ENCODE measurements around the gene SUV39H2. TPM values are rescaled to one million over a fixed set of nuclear protein-coding genes. Genes with fewer than 3 reads are reported as not detected.
A peak's percentile ranks its signal among the peaks of the same experiment; 100 is the strongest.
"Not testable (repeated sequence)": the region's sequence is repeated elsewhere in the genome, so short reads cannot be mapped to it uniquely, and the experiment has no call there.

The SUV39H2 gene
- total RNA-seq, 1 donor, result 6.3 TPM

DNA sequence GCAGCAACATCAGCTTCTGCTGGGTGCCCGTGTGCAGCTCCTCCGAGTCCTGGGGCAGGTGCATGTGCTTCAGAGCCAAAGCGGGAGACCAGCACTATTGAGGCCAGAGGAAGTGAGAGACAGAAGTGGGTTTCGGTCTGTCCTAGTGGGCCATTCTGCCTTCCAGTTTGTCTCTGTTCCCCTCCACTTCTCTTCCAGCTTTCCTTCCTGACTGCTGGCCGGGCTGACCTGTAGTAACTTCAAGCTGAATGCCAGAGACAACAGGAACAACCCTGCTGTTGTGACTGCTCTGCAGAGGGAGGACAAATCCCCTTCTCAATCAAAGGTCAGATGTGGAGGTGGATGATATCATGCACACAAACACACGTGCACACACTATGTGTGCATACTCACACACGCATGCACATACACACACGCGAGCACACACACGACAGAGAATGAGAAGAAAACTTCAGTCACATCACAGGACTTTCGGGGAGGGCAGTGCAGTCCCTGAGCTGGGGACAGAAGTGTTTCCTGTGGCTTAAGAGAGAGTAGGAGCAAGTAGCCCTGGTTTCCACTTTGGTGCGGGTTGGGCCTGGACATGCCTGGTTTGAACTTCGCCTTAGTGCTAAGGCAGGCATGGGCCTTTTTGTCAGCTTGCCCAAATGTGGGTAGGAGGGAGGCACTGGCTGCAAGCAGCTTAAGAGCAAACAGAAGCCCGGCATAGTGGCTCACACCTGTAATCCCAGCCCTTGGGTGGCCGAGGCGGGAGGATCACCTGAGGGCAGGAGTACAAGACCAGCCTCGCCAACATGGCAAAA lies 63.7 kb downstream of the SUV39H2 start:
- H3K9me3 ChIP-seq (ENCODE audit: low read depth, low read length); H3K4me3 ChIP-seq (ENCODE audit: low read length); H3K4me1 ChIP-seq (ENCODE audit: insufficient read depth, low read length); H3K27me3 ChIP-seq (ENCODE audit: insufficient read depth, low read length): not testable (repeated sequence)

DNA sequence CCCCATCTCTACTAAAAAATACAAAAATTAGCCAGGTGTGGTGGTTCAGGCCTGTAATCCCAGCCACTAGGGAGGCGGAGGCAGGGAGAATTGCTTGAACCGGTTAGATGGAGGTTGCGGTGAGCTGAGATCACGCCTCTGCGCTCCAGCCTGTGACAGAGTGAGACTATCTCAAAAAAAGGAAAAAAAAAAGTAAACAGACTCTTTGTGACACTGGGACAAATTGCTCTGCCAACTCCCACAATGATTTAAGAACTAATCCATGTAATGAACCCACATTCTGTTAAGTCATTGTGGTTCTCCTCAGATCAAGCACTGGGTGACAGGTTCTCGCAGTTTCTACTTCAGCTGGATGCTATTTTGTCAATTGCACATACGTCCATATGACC lies 64.3 kb downstream of the SUV39H2 start:
- H3K27me3 ChIP-seq (ENCODE audit: insufficient read depth, low read length); H3K9me3 ChIP-seq (ENCODE audit: low read depth, low read length); H3K4me3 ChIP-seq (ENCODE audit: low read length); H3K4me1 ChIP-seq (ENCODE audit: insufficient read depth, low read length): not testable (repeated sequence)

DNA sequence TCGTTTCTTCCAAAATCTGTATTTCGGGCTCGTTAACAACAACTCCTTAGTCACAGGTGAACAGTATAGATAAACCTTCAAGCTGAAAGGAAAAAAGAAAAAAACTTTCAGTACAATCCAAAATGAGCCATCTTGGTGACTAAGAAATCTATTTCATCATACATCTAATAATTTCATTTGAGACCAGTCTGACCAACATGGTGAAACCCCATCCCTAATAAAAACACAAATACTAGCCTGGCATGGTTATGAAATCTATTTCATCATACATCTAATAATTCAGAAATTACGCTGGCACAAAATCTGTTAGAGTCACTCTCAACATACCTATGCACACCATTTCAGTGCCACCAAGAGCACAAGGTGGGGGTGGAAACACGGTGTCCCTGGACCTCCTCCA lies 66.4 kb downstream of the SUV39H2 start:
- no peaks in the 10 kb centered on the region for H3K27me3 ChIP-seq (ENCODE audit: insufficient read depth, low read length)
- no peaks in the 10 kb centered on the region for H3K9me3 ChIP-seq (ENCODE audit: low read depth, low read length)

DNA sequence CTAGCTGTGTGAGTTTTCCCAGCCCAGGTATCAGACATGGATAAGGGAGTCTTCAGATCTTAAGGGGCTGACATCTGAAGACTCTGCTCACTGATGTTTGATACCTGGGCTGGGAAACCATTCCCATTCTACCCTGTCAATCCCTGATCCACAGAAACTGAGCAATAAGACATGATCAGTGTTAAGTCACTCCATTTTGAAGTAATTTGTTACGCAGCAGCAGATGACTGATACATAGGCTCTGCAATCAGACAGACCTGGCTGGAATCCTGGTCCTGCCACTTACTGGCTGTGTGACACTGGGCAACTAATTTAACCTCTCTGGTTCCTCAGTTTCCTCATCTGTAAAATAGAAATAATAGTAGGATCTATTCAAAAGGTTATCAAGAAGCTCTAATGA lies 68.6 kb downstream of the SUV39H2 start:
- Histone ChIP-seq H3K9me3 (ENCODE audit: low read depth, low read length) (no peaks in the 10 kb centered on the region), H3K4me3 (ENCODE audit: low read length) (no peak overlapping the region), H3K4me1 (ENCODE audit: insufficient read depth, low read length) (peaks cover 35% of the 10 kb centered on the region), H3K27me3 (ENCODE audit: insufficient read depth, low read length) (no peaks in the 10 kb centered on the region)

More for the DNA sequence above, 66.4 kb downstream of the SUV39H2 start:
- Histone ChIP-seq H3K4me1 (ENCODE audit: insufficient read depth, low read length) (peaks cover 13% of the 10 kb centered on the region), H3K4me3 (ENCODE audit: low read length) (no peak overlapping the region)

DNA sequence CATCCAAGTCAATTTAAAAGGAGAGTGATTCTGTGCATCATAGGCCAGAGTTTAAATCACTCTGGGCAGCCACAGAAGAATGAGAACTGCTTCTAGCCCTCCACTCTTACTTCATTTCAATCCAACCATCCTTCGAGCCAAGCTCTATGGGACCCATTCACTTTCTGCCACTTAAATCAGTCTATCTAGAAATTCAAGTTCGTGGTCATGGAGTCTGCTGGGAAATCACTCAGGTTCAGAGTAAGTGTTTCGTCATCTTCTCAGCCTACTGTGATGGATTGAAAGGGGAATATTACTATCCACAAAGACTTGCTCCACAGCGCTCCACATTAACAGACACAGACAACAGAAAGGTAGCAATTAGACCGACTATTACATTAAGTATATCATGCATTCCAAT lies 70.6 kb downstream of the SUV39H2 start:
- Histone ChIP-seq H3K4me1 (ENCODE audit: insufficient read depth, low read length) (peaks cover 47% of the 10 kb centered on the region), H3K9me3 (ENCODE audit: low read depth, low read length) (no peaks in the 10 kb centered on the region), H3K4me3 (ENCODE audit: low read length) (no peak overlapping the region), H3K27me3 (ENCODE audit: insufficient read depth, low read length) (no peaks in the 10 kb centered on the region)

DNA sequence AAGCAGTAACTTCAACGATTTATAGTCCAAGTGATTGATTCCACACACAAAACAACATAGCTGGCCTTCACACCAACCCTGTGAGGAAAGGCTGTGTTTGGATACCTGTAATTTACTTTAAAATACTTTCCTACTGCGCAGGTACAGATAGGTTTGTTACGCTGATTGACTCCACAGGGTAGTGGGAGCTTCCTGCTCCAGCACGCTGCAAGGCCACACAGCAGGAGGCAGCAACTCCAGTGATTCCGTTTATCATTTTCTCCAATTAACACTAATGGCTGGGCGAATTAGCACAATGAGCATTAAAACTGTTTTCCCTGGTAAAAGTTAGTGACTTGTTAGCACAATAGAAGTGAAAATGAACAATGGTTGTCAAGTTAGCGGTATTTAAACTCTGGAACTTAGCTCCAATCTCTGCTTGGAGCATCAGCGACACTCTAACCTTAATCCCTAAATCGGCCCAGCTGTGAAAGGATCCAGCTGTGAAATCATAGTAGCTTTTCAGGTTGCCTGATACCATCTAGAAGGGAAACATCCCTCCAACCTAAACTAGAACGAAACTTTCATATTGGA lies 74.3 kb downstream of the SUV39H2 start:
- H3K4me1 ChIP-seq (ENCODE audit: insufficient read depth, low read length), result peaks cover 54% of the 10 kb centered on the region
- H3K27me3 ChIP-seq (ENCODE audit: insufficient read depth, low read length), result no peaks in the 10 kb centered on the region
- H3K9me3 ChIP-seq (ENCODE audit: low read depth, low read length), result no peaks in the 10 kb centered on the region
- peak overlapping the region; percentile 59 for H3K4me3 ChIP-seq (ENCODE audit: low read length)

DNA sequence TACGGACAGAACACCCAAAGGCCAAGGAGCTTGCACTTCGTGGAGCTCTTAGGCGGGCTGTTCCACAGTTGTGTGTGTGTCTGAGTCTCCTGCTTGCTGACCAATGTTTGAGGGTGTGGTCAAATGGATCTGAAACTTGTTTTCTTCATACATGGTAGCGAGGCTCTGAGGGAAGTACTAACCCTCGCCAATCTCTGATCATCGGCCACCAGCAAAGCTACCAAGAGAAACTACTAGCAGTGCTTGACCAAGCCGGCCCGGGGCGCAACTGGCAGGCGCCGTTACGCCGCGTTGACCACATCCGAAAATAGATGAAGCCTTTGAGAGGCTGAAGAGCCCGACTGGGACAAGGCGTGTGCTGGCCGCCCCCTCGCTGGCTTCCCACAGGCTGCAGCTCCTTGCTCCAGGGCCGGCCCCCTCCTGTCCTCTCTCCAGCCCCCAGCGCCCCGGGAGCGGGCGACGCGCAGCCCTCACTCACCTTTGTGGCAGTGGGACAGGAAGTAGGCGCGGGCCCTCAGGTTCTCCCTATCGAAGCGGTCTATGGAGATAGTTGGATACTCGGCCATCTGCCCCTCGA lies 74.8 kb downstream of the SUV39H2 start:
- peaks cover 54% of the 10 kb centered on the region for H3K4me1 ChIP-seq (ENCODE audit: insufficient read depth, low read length)

More for the DNA sequence above, 74.8 kb downstream of the SUV39H2 start:
- H3K27me3 ChIP-seq (ENCODE audit: insufficient read depth, low read length), result no peaks in the 10 kb centered on the region
- peak overlapping the region; percentile 59 for H3K4me3 ChIP-seq (ENCODE audit: low read length)
- no peaks in the 10 kb centered on the region for H3K9me3 ChIP-seq (ENCODE audit: low read depth, low read length)

Other genes with a start within 250 kb of the SUV39H2 start
- gene FAM107B, start 104.0 kb upstream of the SUV39H2 start, total RNA-seq, result 267 TPM
- 1.0 TPM for gene CDNF, start 40.8 kb upstream of the SUV39H2 start, total RNA-seq
- gene HSPA14, start 40.6 kb upstream of the SUV39H2 start, total RNA-seq, result 25.9 TPM
- gene MSANTD7, start 40.6 kb upstream of the SUV39H2 start, total RNA-seq, result 22.2 TPM
- 15.2 TPM for gene DCLRE1C, start 75.2 kb downstream of the SUV39H2 start, total RNA-seq
- not detected for gene MEIG1, start 80.5 kb downstream of the SUV39H2 start, total RNA-seq
- gene OLAH, start 165.1 kb downstream of the SUV39H2 start, total RNA-seq, result not detected
- gene ACBD7, start 209.9 kb downstream of the SUV39H2 start, total RNA-seq, result 0.42 TPM
- 15.6 TPM for gene RPP38, start 218.5 kb downstream of the SUV39H2 start, total RNA-seq